MM.1S (cell line): Measurements from ENCODE around the gene SSBP2.
"Not testable (repeated sequence)": the region's sequence is repeated elsewhere in the genome, so short reads cannot be mapped to it uniquely, and the experiment has no call there.

Experiments
- EZH2 ChIP-seq: fragments of 300-600 bp; sonication (generic); optimal IDR thresholded peaks from 2 replicates; pipeline ENCODE3; 2017; ENCODE audit warnings: low read depth, mild to moderate bottlenecking, antibody characterized with exemption, low read length, mixed read lengths
- TF ChIP-seq, protein P1 (sequence below): fragments of 300-600 bp; sonication (generic); IDR thresholded peaks from 2 replicates; pipeline ENCODE4 v1.5.1; 2016; ENCODE audit warnings: antibody characterized with exemption, low read length, mixed read lengths

DNA sequence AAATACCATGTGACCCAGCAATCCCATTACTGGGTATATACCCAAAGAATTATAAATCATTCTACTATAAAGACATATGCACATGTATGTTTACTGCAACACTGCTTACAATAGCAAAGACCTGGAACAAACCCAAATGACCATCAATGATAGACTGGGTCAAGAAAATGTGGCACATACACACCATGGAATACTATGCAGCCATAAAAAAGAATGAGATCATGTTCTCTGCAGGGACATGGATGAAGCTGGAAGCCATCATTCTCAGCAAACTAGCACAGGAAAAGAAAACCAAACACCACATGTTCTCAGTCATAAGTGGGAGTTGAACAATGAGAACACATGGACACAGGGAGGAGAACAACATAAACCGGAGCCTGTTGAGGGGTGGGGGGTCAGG, 90.3 kb downstream of the SSBP2 start:
- TF ChIP-seq EZH2: not testable (repeated sequence)
- TF ChIP-seq, protein P1, sequence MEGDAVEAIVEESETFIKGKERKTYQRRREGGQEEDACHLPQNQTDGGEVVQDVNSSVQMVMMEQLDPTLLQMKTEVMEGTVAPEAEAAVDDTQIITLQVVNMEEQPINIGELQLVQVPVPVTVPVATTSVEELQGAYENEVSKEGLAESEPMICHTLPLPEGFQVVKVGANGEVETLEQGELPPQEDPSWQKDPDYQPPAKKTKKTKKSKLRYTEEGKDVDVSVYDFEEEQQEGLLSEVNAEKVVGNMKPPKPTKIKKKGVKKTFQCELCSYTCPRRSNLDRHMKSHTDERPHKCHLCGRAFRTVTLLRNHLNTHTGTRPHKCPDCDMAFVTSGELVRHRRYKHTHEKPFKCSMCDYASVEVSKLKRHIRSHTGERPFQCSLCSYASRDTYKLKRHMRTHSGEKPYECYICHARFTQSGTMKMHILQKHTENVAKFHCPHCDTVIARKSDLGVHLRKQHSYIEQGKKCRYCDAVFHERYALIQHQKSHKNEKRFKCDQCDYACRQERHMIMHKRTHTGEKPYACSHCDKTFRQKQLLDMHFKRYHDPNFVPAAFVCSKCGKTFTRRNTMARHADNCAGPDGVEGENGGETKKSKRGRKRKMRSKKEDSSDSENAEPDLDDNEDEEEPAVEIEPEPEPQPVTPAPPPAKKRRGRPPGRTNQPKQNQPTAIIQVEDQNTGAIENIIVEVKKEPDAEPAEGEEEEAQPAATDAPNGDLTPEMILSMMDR: not testable (repeated sequence)
